Right lobe of liver (tissue), 4 donors: ENCODE measurements around the gene SLC7A9.
"Not testable (repeated sequence)": the region's sequence is repeated elsewhere in the genome, so short reads cannot be mapped to it uniquely, and the experiment has no call there.

Source experiments
- POLR2A ChIP-seq: fragments of 450-650 bp; IDR thresholded peaks from one replicate; pipeline ENCODE4 v1.6.1; 2017; ENCODE audit warnings: antibody characterized with exemption, mild to moderate bottlenecking
- TF ChIP-seq, protein P1 (sequence below), 4 donors: fragments of 200-600 bp in 3 of 4; fragments of 450-650 bp in 1 of 4; IDR thresholded peaks; one replicate each; pipeline versions ENCODE4 v1.5.1 to v1.8.0; 2016 to 2022; ENCODE audit warnings: antibody characterized with exemption in 4 of 4, mild to moderate bottlenecking in 2 of 4
- donor health status: DM: no; HTN: no; CAD: no.
- donor health status: DM: no; HTN: no; CAD: no.
- donor health status: DM: no; HTN: yes; CAD: no.

DNA sequence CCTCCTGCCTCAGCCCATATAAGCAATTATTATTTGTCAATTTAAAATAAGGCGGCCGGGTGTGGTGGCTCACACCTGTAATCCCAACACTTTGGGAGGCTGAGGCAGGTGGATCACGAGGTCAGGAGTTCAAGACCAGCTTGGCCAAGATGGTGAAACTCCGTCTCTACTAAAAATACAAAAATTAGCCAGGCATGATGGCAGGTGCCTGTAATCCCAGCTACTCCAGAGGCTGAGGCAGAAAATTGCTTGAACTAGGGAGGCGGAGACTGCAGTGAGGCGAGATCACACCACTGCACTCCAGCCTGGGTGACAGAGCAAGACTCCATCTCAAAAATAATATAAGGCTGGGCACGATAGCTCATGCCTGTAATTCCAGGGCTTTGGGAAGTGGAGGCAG lies 12.7 kb downstream of the SLC7A9 start:
- TF ChIP-seq, protein P1, sequence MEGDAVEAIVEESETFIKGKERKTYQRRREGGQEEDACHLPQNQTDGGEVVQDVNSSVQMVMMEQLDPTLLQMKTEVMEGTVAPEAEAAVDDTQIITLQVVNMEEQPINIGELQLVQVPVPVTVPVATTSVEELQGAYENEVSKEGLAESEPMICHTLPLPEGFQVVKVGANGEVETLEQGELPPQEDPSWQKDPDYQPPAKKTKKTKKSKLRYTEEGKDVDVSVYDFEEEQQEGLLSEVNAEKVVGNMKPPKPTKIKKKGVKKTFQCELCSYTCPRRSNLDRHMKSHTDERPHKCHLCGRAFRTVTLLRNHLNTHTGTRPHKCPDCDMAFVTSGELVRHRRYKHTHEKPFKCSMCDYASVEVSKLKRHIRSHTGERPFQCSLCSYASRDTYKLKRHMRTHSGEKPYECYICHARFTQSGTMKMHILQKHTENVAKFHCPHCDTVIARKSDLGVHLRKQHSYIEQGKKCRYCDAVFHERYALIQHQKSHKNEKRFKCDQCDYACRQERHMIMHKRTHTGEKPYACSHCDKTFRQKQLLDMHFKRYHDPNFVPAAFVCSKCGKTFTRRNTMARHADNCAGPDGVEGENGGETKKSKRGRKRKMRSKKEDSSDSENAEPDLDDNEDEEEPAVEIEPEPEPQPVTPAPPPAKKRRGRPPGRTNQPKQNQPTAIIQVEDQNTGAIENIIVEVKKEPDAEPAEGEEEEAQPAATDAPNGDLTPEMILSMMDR (IDR thresholded peaks at IDR 0.05), result not testable (repeated sequence)
- not testable (repeated sequence) for TF ChIP-seq POLR2A
